ENCODE data around the gene TMEM202.
"Not testable (repeated sequence)": the region's sequence is repeated elsewhere in the genome, so short reads cannot be mapped to it uniquely, and the experiment has no call there.

The TMEM202 gene
- 0 reads per million in 2 donors for total RNA-seq

- DNase-seq, result no peak
Observed at GRCh38 chr15:72397796-72398588, at the start of gene TMEM202. Gene TMEM202, plus strand, starts transcription at chr15:72398305. Its CDS starts 22 bp downstream, at chr15:72398327.

- no peak for DNase-seq
Observed at GRCh38 chr15:72353266-72353665, 44.8 kb upstream of the TMEM202 start.

- no peak for DNase-seq
Observed at GRCh38 chr15:72354496-72354895, 43.6 kb upstream of the TMEM202 start.

- no peak for DNase-seq
Observed at GRCh38 chr15:72358121-72358520, 40.0 kb upstream of the TMEM202 start.

GRCh38 chr15:72358650-72359171 lies 39.4 kb upstream of the TMEM202 start:
- DNase-seq, result no peak

- no peak for DNase-seq
Observed at GRCh38 chr15:72361176-72361575, 36.9 kb upstream of the TMEM202 start.

GRCh38 chr15:72365844-72366243 lies 32.3 kb upstream of the TMEM202 start:
- peak in 2 of 5 experiments; percentile 66 to 71 for DNase-seq

- no peak for DNase-seq
Observed at GRCh38 chr15:72368325-72368724, 29.8 kb upstream of the TMEM202 start.

GRCh38 chr15:72368899-72369298 lies 29.2 kb upstream of the TMEM202 start:
- DNase-seq, result no peak

- no peak for DNase-seq
Observed at GRCh38 chr15:72369964-72370363, 28.1 kb upstream of the TMEM202 start.

- DNase-seq, result no peak
Observed at GRCh38 chr15:72372361-72372760, 25.7 kb upstream of the TMEM202 start.

GRCh38 chr15:72375501-72375845 lies 22.6 kb upstream of the TMEM202 start:
- no peak for DNase-seq

- peak; percentile 95 to 98 (median 95) for DNase-seq
Observed at GRCh38 chr15:72375846-72376581, 22.1 kb upstream of the TMEM202 start, which contains the start of gene HEXA. Gene HEXA, minus strand, starts transcription at chr15:72376014. Its CDS starts 42 bp downstream, at chr15:72375972.

GRCh38 chr15:72377331-72377730 lies 20.8 kb upstream of the TMEM202 start:
- DNase-seq, result no peak

GRCh38 chr15:72379106-72379505 lies 19.0 kb upstream of the TMEM202 start:
- not testable (repeated sequence) for DNase-seq

GRCh38 chr15:72379856-72380430 lies 18.2 kb upstream of the TMEM202 start:
- no peak for DNase-seq

GRCh38 chr15:72380743-72381142 lies 17.4 kb upstream of the TMEM202 start:
- no peak for DNase-seq

- DNase-seq, result peak in 1 of 5 experiments; percentile 34
Observed at GRCh38 chr15:72382146-72382545, 16.0 kb upstream of the TMEM202 start.

GRCh38 chr15:72387741-72388140 lies 10.4 kb upstream of the TMEM202 start:
- no peak for DNase-seq

GRCh38 chr15:72389231-72389630 lies 8.9 kb upstream of the TMEM202 start:
- DNase-seq, result no peak

- not testable (repeated sequence) for DNase-seq
Observed at GRCh38 chr15:72396331-72396730, 1.8 kb upstream of the TMEM202 start.

GRCh38 chr15:72398648-72399047 lies 543 bp downstream of the TMEM202 start:
- no peak for DNase-seq

- DNase-seq, result no peak
Observed at GRCh38 chr15:72402726-72403125, 4.6 kb downstream of the TMEM202 start.

Data from T-helper 2 cell (primary cell).